Ishikawa (cell line): ENCODE data around the gene PABPN1L.

Experiments used
- CEBPB ChIP-seq: IDR thresholded peaks from 2 replicates; pipeline ENCODE4 v1.6.1; 2012
- CREB1 ChIP-seq: IDR thresholded peaks from 2 replicates; pipeline ENCODE4 v1.6.1; 2012; ENCODE audit warnings: low read depth
- EGR1 ChIP-seq: IDR thresholded peaks from 2 replicates; pipeline ENCODE4 v1.6.1; 2012
- EP300 ChIP-seq: IDR thresholded peaks from 2 replicates; pipeline ENCODE4 v1.6.1; 2012; ENCODE audit warnings: borderline replicate concordance
- FOXM1 ChIP-seq: IDR thresholded peaks from 2 replicates; pipeline ENCODE4 v1.6.1; 2012; ENCODE audit warnings: low read depth, borderline replicate concordance
- MAX ChIP-seq: IDR thresholded peaks from 2 replicates; pipeline ENCODE4 v1.6.1; 2012
- NFIC ChIP-seq: IDR thresholded peaks from 2 replicates; pipeline ENCODE4 v1.6.1; 2012
- RAD21 ChIP-seq: IDR thresholded peaks from 2 replicates; pipeline ENCODE4 v1.6.1; 2012; ENCODE audit warnings: low read depth
- REST ChIP-seq: IDR thresholded peaks from 2 replicates; pipeline ENCODE4 v1.6.1; 2012; ENCODE audit warnings: low read depth, mild to moderate bottlenecking
- TAF1 ChIP-seq: IDR thresholded peaks from 2 replicates; pipeline ENCODE4 v1.6.1; 2012; ENCODE audit warnings: low read depth, mild to moderate bottlenecking
- TCF12 ChIP-seq: IDR thresholded peaks from 2 replicates; pipeline ENCODE4 v1.6.1; 2012; ENCODE audit warnings: low read depth
- TEAD4 ChIP-seq: IDR thresholded peaks from 2 replicates; pipeline ENCODE4 v1.6.1; 2012
- YY1 ChIP-seq: IDR thresholded peaks from 2 replicates; pipeline ENCODE4 v1.6.1; 2012; ENCODE audit warnings: low read depth
- ZBTB7A ChIP-seq: IDR thresholded peaks from 2 replicates; pipeline ENCODE4 v1.6.1; 2012; ENCODE audit warnings: low read depth
- TF ChIP-seq, protein P1 (sequence below): IDR thresholded peaks from 2 replicates; pipeline ENCODE4 v1.6.1; 2012

The PABPN1L gene

GRCh38 chr16:88903267-88903666, 36.8 kb upstream of the PABPN1L start:
- TF ChIP-seq NFIC = no peak
- TF ChIP-seq MAX = no peak
- no peak for TF ChIP-seq EP300
- no peak for TF ChIP-seq TEAD4
- TF ChIP-seq RAD21 = no peak
- TF ChIP-seq ZBTB7A = no peak
- no peak for TF ChIP-seq TAF1
- no peak for TF ChIP-seq TCF12
- TF ChIP-seq CEBPB = no peak
- TF ChIP-seq FOXM1 = no peak
- TF ChIP-seq, protein P1, sequence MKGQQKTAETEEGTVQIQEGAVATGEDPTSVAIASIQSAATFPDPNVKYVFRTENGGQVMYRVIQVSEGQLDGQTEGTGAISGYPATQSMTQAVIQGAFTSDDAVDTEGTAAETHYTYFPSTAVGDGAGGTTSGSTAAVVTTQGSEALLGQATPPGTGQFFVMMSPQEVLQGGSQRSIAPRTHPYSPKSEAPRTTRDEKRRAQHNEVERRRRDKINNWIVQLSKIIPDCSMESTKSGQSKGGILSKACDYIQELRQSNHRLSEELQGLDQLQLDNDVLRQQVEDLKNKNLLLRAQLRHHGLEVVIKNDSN = no peak

DNA sequence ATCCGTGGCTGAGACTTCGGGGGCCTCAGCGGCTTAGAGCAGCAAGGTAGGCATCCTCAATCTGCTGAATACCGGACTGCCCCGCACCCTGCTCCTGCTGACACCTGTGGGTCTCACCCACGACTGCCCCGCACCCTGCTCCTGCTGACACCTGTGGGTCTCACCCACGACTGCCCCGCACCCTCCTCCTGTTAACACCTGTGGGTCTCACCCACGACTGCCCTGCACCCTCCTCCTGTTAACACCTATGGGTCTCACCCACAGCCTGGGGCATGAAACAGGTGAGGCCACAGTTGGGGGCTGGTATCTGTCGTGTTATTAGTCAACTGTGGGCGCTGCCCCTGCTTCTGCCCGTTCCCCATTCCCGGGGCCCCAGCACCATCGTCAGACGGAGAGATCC, 36.3 kb upstream of the PABPN1L start:
- TF ChIP-seq NFIC = no peak
- no peak for TF ChIP-seq TAF1
- TF ChIP-seq, protein P1 = no peak
- TF ChIP-seq RAD21 = no peak
- TF ChIP-seq REST = no peak
- TF ChIP-seq TEAD4 = no peak
- no peak for TF ChIP-seq FOXM1
- no peak for TF ChIP-seq MAX
- no peak for TF ChIP-seq TCF12
- TF ChIP-seq ZBTB7A = no peak
- TF ChIP-seq YY1 = no peak
- no peak for TF ChIP-seq EP300
- TF ChIP-seq CEBPB = no peak
- TF ChIP-seq EGR1 = no peak
- TF ChIP-seq CREB1 = no peak

GRCh38 chr16:88901718-88902337, 35.4 kb upstream of the PABPN1L start:
- no peak for TF ChIP-seq EP300

- TF ChIP-seq FOXM1 (no peak), EP300 (no peak), CREB1 (no peak), TCF12 (no peak), TAF1 (no peak), ZBTB7A (no peak), REST (no peak), MAX (no peak), CEBPB (no peak), NFIC (no peak), EGR1 (no peak), YY1 (no peak), TEAD4 (no peak), RAD21 (no peak)
- TF ChIP-seq, protein P1 = no peak
Observed at GRCh38 chr16:88900662-88901052, 34.2 kb upstream of the PABPN1L start.

DNA sequence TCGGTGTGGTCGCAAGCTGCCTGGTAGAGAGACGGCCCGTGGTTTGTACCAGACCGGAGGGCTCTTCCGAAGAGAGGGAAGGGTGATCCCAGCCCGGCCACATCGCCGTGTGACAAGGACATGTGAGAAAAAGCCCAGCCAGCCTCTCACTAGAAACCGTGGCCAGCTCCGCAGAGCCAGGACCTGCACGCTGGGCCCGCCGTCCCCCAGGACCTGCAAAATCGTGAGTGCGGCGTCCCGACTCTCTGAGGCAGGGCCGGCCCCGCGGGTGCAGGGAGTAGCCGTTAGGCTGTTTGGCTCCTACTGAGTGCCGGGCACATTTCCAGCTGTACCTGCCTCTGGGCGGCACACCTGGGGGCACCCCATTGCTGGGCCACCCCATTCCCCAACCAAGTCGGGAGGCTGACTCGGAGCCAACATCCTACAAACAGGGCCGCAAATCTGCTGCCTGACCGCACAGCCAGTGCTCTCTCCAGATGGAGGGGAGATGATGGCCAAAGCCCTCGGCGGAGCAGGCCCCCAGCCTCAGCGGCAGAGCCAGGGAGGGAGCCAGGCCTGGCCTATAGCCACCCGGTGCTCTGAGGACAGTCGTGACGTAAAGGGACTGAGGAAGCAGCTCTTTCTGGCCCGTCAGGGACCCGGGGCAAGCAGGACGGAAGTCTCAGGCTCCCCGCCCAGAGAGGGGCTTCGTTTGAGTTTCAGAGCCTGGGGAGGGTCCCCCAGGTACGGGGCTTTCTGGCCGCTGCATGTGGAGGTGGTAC, 33.6 kb upstream of the PABPN1L start:
- no peak for TF ChIP-seq EP300
- no peak for TF ChIP-seq ZBTB7A
- no peak for TF ChIP-seq YY1
- no peak for TF ChIP-seq TAF1
- TF ChIP-seq CREB1 = no peak
- TF ChIP-seq MAX = no peak
- TF ChIP-seq FOXM1 = no peak
- TF ChIP-seq TEAD4 = no peak
- TF ChIP-seq RAD21 = no peak
- TF ChIP-seq TCF12 = no peak
- TF ChIP-seq NFIC = no peak
- TF ChIP-seq, protein P1 = no peak
- no peak for TF ChIP-seq EGR1
- TF ChIP-seq REST = no peak
- TF ChIP-seq CEBPB = no peak
